ENCODE results near the gene RACGAP1. TPM values are rescaled to one million over a fixed set of nuclear protein-coding genes. Genes with fewer than 3 reads are reported as not detected.

Gene RACGAP1
- total and polyA plus RNA-seq, 12 donors: 1.3 to 28.4 (median 6.2) TPM

DNA sequence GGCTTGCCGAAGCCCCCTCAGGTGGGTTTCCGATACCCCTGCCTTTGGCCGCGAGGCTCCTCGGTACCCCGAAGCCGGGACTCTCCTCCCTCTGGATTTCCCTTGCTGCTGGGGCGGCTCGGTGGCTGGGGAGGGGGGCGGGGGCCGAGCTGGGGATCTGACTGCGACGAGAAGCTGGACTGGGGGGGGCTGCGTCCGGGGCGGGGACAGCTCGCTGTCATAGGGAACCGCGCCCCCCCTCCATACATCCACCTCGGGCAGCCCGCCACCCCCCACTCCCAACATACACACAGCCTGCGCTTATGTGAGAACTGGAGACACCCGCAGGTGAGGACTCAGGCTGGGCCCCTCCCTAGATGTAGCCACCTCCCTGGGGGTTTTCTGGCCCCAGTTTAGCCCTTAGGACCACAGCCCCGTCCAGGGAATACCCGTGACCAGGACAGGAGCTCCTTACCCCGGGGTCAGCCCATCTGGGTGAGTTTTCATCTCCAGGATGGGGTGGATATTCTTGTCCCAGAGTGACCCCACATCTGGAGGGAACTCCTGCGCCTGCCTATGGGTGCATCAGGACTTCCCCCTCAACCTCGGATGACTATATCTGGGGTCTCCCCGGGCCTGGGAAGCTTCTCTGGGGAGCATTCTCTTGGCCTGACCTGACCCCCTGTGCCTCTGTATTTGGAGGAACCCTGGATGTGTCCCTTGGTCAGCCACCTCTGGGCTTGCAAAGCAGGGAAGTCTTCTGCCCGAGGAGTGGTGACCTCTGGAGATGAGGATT lies 32.8 kb upstream of the RACGAP1 start:
- DNase-seq: no peak
- no peak for TF ChIP-seq POLR2A (IDR thresholded peaks at IDR 0.05)
- TF ChIP-seq, protein P1, sequence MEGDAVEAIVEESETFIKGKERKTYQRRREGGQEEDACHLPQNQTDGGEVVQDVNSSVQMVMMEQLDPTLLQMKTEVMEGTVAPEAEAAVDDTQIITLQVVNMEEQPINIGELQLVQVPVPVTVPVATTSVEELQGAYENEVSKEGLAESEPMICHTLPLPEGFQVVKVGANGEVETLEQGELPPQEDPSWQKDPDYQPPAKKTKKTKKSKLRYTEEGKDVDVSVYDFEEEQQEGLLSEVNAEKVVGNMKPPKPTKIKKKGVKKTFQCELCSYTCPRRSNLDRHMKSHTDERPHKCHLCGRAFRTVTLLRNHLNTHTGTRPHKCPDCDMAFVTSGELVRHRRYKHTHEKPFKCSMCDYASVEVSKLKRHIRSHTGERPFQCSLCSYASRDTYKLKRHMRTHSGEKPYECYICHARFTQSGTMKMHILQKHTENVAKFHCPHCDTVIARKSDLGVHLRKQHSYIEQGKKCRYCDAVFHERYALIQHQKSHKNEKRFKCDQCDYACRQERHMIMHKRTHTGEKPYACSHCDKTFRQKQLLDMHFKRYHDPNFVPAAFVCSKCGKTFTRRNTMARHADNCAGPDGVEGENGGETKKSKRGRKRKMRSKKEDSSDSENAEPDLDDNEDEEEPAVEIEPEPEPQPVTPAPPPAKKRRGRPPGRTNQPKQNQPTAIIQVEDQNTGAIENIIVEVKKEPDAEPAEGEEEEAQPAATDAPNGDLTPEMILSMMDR (IDR thresholded peaks at IDR 0.05): no peak
- no peaks in the 10 kb centered on the region for H3K36me3 ChIP-seq (replicated peaks in 1 of 2)
- no peak overlapping the region for H3K27ac ChIP-seq
- intact Hi-C loops (cut with DNase I): loop anchor here (5.0 to 10.0 kb wide), 3 partner anchors 91 to 193 kb away; no protein-coding TSS in a partner anchor
- H3K4me3 ChIP-seq: peak overlapping the region in 1 of 4 donors; percentile 80
- H3K9me3 ChIP-seq (replicated peaks in 1 of 3): no peaks in the 10 kb centered on the region
- WGBS, 4 donors: 20 to 65% (median 50%) methylated on average over 4 to 30 of the region's 30 CpGs
- H3K4me1 ChIP-seq (replicated peaks in 1 of 2): peaks cover 11 to 14% of the 10 kb centered on the region in 2 donors
- peaks cover 6% of the 10 kb centered on the region for H3K27me3 ChIP-seq

- Histone ChIP-seq H3K36me3 (replicated peaks in 1 of 2) (no peaks in the 10 kb centered on the region), H3K27me3 (peaks cover 6% of the 10 kb centered on the region), H3K27ac (peak within 1 kb of the TSS in 2 of 5 donors; percentile 26 to 44), H3K4me3 (peak within 1 kb of the TSS in 2 of 4 donors; percentile 40 to 80), H3K9me3 (replicated peaks in 1 of 3) (no peaks in the 10 kb centered on the region), H3K4me1 (replicated peaks in 1 of 2) (peaks cover 11 to 14% of the 10 kb centered on the region in 2 donors)
- intact Hi-C loops (cut with DNase I): loop anchor here (5.0 to 10.0 kb wide), 3 partner anchors 90 to 192 kb away; no protein-coding TSS in a partner anchor
- no peak for TF ChIP-seq POLR2A (IDR thresholded peaks at IDR 0.05)
- TF ChIP-seq, protein P1 (IDR thresholded peaks at IDR 0.05): peak in 4 of 6 experiments; percentile 11 to 25 (median 20)
- peak; percentile 66 to 85 (median 73) for DNase-seq
- WGBS, 4 donors: 1 to 3% (median 2%) methylated on average over 12 to 87 of the region's 88 CpGs
Observed at GRCh38 chr12:50057000-50057841, 31.9 kb upstream of the RACGAP1 start, which contains the start of gene ASIC1. TSS of gene ASIC1 (plus strand) at chr12:50057596. CDS start at chr12:50058767, 1,171 bp downstream.

- WGBS, 4 donors: 11 to 26% (median 20%) methylated on average over 3 of the region's 3 CpGs
- intact Hi-C loops (cut with DNase I): loop anchor here (5.0 to 10.0 kb wide), 3 partner anchors 89 to 192 kb away; no protein-coding TSS in a partner anchor
- H3K4me3 ChIP-seq: no peak overlapping the region
Observed at GRCh38 chr12:50056639-50056976, 31.3 kb upstream of the RACGAP1 start.

GRCh38 chr12:50055831-50056638 lies 30.7 kb upstream of the RACGAP1 start:
- peaks cover 11 to 14% of the 10 kb centered on the region in 2 donors for H3K4me1 ChIP-seq (replicated peaks in 1 of 2)
- no peak overlapping the region for H3K27ac ChIP-seq
- H3K9me3 ChIP-seq (replicated peaks in 1 of 3): no peaks in the 10 kb centered on the region
- H3K27me3 ChIP-seq: peaks cover 6% of the 10 kb centered on the region
- peak in 3 of 7 donors; percentile 40 to 62 (median 52) for DNase-seq
- H3K36me3 ChIP-seq (replicated peaks in 1 of 2): no peaks in the 10 kb centered on the region
- H3K4me3 ChIP-seq: no peak overlapping the region
- 9 to 12% (median 10%) methylated on average over 15 to 17 of the region's 17 CpGs for WGBS, 4 donors
- intact Hi-C loops (cut with DNase I): loop anchor here (5.0 to 10.0 kb wide), 3 partner anchors 89 to 191 kb away; no protein-coding TSS in a partner anchor
- no peak for TF ChIP-seq POLR2A (IDR thresholded peaks at IDR 0.05)
- TF ChIP-seq, protein P1 (IDR thresholded peaks at IDR 0.05): peak; percentile 69 to 92 (median 86)

More at GRCh38 chr12:50056639-50056976, 31.3 kb upstream of the RACGAP1 start:
- no peak for DNase-seq
- Histone ChIP-seq H3K27ac (no peak overlapping the region), H3K9me3 (replicated peaks in 1 of 3) (no peaks in the 10 kb centered on the region), H3K36me3 (replicated peaks in 1 of 2) (no peaks in the 10 kb centered on the region), H3K27me3 (peaks cover 6% of the 10 kb centered on the region), H3K4me1 (replicated peaks in 1 of 2) (peaks cover 11 to 14% of the 10 kb centered on the region in 2 donors)
- TF ChIP-seq POLR2A (IDR thresholded peaks at IDR 0.05): no peak

Measured in adrenal gland (tissue), 12 donors.